Mucosa of gallbladder (tissue), 1 donor: ENCODE results near the gene TP53BP2. TPM values are rescaled to one million over a fixed set of nuclear protein-coding genes. Genes with fewer than 3 reads are reported as not detected.
"Not testable (repeated sequence)": the region's sequence is repeated elsewhere in the genome, so short reads cannot be mapped to it uniquely, and the experiment has no call there.

Experiments used
- DNase-seq: peaks from one replicate; pipeline ENCODE4 v3.0.0-alpha.2; 2020; ENCODE audit warnings: low spot score
- total RNA-seq: library from RNA; stranded (reverse); gene quantifications from one replicate; pipeline ENCODE4 v1.2.1, GENCODE V29; 2021
- donor health status: DM: no; HTN: no; CAD: no.

Gene TP53BP2
- total RNA-seq, 1 donor from 2014 or later = 48.7 TPM

GRCh38 chr1:223831755-223832636, 13.8 kb downstream of the TP53BP2 start:
- no peak for DNase-seq

DNA sequence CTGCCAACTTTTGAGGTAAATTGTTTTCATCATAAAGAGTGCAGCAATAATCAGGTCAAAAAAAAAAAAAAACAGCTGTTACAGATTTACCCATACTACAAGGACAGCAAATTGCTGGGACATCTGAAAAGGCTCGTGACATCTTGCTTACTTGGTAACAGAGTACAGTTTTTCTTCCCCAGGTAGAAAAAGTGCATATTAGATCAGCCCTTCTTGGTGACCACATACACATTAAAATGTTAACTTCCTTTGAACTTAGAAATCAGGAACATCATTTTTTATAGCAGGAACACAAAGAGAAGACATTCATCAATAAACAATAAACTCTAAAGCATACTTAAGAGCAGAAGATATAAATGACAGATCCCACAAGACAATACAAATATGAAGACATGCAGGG, 16.1 kb downstream of the TP53BP2 start:
- no peak for DNase-seq

DNA sequence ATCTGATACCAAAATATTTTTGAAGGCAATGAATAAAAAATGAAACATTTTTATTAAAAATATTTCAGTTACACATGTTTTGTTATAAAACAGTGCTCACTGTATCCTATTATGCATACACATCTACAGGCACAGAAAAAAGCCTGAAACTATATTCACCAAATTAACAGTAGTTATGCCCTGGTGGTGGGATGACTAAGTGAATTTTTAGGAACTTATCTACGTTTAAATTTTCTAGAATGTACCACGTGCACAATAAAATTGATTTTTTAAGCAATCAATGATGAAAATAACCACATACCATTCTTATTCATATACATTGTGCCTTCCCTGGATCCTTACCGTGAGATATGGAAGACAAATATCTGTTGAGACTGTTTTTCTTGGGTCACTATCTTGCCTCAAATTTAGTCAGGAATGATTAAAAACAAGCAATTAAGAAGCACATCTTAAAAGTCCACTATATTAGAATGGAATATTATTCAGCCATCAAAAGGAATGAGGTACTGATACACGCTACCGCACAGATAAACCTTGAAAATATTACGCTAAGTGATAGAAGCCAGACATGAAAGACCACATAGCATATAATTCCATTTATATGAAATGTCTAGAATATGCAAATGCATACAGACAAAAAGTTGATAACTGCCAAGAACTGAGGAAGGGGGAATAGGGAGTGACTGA, 17.4 kb downstream of the TP53BP2 start:
- DNase-seq = no peak

DNA sequence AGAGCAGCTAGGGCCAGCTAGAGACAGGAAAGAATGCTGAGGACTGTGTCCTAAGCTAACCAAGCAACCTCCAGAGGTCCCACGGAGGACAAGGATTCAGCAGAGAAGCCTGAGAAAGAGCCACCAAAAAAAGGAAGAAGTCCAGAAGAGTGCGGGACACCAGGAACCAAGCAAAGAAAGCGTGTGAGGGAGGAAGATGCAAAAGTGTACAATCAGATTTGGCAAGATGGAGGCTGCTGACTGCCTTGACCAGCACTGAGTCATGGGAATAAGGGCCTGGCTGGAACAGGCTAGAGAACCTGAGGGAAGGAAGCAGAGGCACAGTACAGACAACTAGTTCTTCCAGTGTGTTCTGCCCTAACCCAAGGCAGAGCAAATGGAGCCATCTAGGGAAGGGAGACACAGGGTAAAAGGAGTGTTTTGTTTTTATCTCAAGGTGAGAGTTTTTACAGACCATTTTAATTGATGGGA, 18.5 kb downstream of the TP53BP2 start:
- DNase-seq = no peak

DNA sequence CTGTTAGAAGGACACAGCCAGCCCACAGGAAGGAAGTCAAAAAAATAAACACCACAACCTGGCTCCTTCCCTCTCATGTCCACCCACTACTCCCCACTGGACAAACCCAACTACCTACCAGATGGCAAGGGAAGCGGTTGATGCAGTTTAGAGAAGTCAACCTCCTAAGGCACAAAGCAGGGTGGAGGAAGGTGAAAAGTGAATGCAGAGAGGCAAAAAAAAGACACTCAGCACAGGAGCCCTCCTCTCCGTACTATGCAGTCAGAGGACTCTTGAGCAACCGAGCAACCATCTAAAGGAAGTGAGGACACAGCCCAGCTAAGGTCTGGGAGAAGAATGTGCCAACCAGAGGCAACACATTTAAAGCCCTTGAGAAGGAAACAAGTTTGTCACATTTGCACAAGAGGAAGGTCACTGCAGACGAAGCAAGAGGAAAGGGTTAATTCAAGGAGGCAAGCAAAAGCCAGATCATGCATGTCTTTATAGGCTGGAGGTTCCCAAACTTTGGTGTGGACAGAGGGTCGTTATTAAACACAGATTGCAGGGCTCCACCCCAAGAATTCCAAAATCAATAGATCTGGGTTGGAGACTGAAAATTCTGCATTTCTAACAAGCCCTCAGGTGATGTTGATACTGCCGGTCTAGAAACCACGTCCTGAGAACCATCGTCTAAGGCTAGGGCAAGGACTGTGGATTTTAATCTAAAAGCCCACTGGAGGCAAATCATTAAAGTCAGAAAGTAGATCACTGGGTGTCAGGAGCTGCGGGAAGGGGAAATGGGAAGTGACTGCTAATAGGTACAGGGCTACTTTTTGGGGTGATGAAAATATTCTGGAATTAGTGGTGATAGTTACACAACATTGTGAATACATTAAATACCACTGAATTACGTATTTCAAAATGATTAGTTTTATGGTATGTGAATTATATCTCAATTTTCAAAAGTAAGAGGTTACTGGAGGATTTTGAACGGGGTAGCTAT, 19.7 kb downstream of the TP53BP2 start:
- DNase-seq = no peak

GRCh38 chr1:223824712-223825111, 21.0 kb downstream of the TP53BP2 start:
- DNase-seq = no peak

GRCh38 chr1:223824287-223824686, 21.5 kb downstream of the TP53BP2 start:
- no peak for DNase-seq

DNA sequence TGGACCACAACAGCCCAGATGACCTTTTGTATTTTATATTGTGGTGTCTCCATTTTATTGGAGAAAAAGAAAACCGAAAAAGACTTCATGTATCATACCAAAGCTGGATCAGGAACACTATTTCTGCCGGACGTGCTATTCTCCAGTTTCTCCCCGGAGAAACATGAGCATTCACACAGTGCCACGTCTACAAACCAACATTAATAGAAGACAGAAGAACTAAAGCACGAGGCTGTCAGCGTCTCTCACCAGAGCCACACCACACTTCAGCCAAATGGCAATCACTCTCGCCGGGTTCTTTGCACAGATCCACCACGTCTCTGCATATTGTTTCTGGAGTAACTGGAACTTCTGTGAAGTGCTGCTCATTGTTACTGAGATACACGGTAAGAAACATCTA, 24.8 kb downstream of the TP53BP2 start:
- DNase-seq = no peak

- DNase-seq = no peak
Measured at GRCh38 chr1:223820515-223820858, 25.3 kb downstream of the TP53BP2 start.

DNA sequence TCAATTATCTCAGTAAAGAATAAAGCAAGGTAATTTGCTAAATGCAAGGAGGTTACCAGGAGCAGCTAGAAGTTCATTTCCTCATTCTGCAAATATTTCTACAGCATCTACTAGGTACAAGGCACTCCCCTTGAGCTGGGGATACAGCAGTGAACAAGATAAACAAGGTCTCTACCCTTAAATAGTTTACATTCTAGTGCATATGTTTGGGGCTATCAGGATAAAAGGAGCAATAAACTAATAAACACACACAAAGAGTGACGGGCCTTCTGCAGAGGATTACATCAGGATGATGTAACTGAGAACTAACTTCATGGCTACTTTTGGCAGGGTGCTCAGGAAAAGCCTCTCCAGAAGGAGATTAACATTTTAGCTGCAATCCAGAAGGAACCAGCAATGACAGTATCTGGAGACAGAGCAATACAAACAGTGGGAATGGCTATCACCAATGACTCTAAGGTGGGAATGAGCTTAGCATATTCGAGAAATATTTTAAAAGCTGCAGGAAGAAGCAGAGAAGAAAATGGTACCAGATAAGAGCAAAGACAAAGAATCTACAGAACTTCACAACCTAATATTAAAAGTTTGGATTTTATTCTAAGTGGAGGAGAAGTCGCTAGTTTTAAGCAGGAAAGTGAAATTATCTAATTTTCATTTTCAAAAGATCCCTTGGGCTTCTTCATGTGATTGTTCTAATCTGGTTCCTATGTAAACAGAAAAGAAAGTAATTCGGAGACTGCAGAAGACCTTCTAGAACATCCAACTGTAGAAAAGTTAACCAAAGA, 25.8 kb downstream of the TP53BP2 start:
- DNase-seq = no peak

GRCh38 chr1:223817265-223817664, 28.5 kb downstream of the TP53BP2 start:
- not testable (repeated sequence) for DNase-seq

GRCh38 chr1:223815865-223816264, 29.9 kb downstream of the TP53BP2 start:
- no peak for DNase-seq

DNA sequence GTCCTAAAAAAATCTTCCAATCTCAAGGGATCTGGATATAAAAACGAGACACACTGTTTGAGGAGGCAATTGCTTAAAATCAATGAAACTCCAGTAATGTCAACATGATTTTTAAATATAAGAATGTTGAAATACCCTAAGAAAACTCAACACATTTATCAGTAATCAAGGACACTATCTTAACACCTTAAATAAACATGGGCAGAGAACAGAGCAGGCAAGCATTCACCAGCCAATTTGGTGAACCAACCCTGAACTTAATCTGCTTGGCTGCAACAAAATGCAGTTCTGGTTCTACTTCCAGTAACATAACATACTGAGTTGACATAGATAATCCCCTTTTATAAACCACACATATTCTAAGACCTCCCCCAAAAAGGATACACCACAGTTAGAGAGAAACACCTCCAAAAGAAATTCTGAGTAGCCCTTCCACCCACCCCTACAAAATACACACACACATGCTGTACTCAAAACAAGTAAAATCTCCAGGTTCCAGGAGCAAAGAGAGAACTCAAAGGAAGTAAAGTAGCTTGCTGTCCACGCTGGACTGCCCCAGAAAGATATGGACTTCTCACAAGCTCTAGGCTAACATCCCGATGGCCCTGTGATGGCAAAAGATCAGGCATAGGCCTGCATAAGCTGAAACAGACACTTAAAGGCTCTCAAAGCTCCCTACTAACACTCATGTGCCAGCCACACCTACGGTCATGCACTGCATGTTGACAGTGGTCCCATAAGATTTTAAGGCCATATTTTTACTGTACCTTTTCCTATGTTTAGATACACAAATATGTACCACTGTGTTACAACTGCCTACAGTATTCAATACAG, 30.5 kb downstream of the TP53BP2 start:
- DNase-seq = no peak

GRCh38 chr1:223813645-223814044, 32.1 kb downstream of the TP53BP2 start:
- DNase-seq = no peak

- DNase-seq = no peak
Measured at GRCh38 chr1:223811634-223812101, 34.1 kb downstream of the TP53BP2 start.

GRCh38 chr1:223810586-223810985, 35.2 kb downstream of the TP53BP2 start:
- no peak for DNase-seq

GRCh38 chr1:223809905-223810304, 35.8 kb downstream of the TP53BP2 start:
- DNase-seq = not testable (repeated sequence)

DNA sequence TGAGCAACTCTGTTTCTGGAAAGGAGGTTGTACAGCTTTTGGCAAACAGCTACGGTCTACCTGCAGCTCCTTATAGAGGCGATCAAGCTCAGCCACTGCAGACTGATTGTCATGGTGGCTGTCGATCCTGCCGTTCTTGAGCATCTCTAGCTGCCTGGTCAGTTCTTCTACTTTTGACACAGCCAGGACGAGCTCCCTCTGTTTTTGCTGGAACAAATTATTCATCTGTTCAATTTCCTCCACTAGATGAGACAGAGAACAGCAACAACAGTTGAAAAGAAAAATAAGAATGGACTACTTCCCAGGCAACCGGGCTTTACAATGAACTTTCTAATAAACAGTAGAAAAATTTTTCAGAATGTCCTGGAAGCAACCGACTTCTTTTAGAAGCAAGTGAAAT, 42.5 kb downstream of the TP53BP2 start:
- DNase-seq = no peak

- no peak for DNase-seq
Measured at GRCh38 chr1:223802602-223803001, 43.1 kb downstream of the TP53BP2 start.

GRCh38 chr1:223802032-223802431, 43.7 kb downstream of the TP53BP2 start:
- DNase-seq = no peak
